ENCODE results near the gene UBE2I.

DNA sequence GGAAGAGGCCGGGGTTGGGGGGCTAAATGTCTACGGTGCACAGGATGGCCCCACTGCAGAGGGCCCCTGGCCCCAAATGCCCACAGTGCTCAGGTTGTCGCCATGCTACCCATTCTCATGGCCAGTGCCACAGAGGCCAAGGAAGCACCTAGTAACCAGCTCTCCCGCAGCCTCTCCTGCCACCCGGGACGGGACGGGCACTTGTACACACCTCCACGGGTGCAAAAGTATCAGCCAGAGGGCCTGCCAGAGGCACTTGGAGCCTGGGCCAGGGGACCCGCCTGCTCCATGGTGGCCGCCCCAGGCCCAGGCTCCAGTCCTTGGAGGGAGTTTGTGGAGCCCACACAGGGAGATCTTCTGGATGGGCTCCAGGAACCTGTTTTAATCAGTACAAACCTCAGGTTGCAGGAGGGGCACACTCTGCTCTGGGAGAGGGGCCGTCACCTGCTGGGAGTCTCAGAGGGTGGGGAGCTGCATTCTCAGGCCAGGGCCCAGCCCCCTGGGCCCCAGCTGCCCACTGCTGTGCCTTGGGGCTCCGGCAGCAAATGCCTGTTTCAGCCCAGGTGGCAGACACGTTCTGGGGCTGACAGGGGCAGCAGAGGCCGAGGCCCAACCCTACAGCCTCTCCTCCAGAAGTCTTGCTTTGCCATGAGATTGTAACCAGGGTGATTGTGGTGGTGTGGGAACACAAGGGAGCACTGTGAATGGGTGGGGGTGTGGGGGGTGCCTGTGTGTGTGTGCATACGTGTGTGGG lies 45.7 kb upstream of the UBE2I start:
- TF ChIP-seq, protein P1, sequence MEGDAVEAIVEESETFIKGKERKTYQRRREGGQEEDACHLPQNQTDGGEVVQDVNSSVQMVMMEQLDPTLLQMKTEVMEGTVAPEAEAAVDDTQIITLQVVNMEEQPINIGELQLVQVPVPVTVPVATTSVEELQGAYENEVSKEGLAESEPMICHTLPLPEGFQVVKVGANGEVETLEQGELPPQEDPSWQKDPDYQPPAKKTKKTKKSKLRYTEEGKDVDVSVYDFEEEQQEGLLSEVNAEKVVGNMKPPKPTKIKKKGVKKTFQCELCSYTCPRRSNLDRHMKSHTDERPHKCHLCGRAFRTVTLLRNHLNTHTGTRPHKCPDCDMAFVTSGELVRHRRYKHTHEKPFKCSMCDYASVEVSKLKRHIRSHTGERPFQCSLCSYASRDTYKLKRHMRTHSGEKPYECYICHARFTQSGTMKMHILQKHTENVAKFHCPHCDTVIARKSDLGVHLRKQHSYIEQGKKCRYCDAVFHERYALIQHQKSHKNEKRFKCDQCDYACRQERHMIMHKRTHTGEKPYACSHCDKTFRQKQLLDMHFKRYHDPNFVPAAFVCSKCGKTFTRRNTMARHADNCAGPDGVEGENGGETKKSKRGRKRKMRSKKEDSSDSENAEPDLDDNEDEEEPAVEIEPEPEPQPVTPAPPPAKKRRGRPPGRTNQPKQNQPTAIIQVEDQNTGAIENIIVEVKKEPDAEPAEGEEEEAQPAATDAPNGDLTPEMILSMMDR (IDR thresholded peaks at IDR 0.05; ENCODE audit: insufficient read depth, low read length, poor library complexity, severe bottlenecking), result no peak
- TF ChIP-seq EZH2phosphoT487 (conservative IDR thresholded peaks at IDR 0.05; ENCODE audit: low read length), result no peak

Measured in SU-DHL-6 (cell line).